Thyroid gland (tissue), 4 donors: Measurements from ENCODE around the gene MYH1.

Source experiments
- POLR2A ChIP-seq, 2 donors: fragments of 450-650 bp; IDR thresholded peaks; one replicate each; pipeline ENCODE4 v1.6.1; 2017; ENCODE audit warnings: antibody characterized with exemption in 2 of 2, mild to moderate bottlenecking in 2 of 2, moderate library complexity in 1 of 2
- TF ChIP-seq, protein P1 (sequence below), 6 experiments: fragments of 200-600 bp in 3 of 6; fragments of 450-650 bp in 3 of 6; sonication (generic) in 3 of 6; IDR thresholded peaks; one replicate each; pipeline ENCODE4 v1.5.1; 2016 to 2019; ENCODE audit warnings: antibody characterized with exemption in 6 of 6, mild to moderate bottlenecking in 2 of 6, inconsistent platforms in 1 of 6, moderate library complexity in 1 of 6

DNA sequence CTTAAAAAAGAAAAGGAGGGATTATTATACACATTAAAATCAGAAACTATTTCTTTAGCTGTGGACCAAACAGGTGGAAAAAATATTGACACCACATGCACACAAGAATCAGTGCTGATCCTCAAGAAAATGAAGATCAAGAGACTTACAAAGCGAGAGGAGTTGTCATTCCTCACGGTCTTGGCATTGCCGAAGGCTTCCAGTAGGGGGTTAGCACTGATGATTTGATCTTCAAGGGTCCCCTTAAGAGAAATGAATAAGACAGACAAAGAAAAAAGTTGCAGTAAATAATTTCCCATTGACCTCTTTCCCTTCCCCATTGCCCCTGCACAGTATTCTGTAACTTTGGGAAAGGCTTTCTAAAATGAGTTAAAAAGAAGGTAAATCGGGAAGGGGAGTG is 54.9 kb downstream of the MYH1 start:
- TF ChIP-seq, protein P1, sequence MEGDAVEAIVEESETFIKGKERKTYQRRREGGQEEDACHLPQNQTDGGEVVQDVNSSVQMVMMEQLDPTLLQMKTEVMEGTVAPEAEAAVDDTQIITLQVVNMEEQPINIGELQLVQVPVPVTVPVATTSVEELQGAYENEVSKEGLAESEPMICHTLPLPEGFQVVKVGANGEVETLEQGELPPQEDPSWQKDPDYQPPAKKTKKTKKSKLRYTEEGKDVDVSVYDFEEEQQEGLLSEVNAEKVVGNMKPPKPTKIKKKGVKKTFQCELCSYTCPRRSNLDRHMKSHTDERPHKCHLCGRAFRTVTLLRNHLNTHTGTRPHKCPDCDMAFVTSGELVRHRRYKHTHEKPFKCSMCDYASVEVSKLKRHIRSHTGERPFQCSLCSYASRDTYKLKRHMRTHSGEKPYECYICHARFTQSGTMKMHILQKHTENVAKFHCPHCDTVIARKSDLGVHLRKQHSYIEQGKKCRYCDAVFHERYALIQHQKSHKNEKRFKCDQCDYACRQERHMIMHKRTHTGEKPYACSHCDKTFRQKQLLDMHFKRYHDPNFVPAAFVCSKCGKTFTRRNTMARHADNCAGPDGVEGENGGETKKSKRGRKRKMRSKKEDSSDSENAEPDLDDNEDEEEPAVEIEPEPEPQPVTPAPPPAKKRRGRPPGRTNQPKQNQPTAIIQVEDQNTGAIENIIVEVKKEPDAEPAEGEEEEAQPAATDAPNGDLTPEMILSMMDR (IDR thresholded peaks at IDR 0.05) = no peak
- no peak for TF ChIP-seq POLR2A (IDR thresholded peaks at IDR 0.05)
